Keratinocyte (primary cell): Measurements from ENCODE around the gene CTNNA3. TPM values are rescaled to one million over a fixed set of nuclear protein-coding genes. Genes with fewer than 3 reads are reported as not detected.

Source experiments
- DNase-seq: peaks from one replicate; pipeline ENCODE4 v3.0.0-alpha.2; 2011; ENCODE audit warnings: low read depth, missing footprints, low spot score
- FAIRE-seq: peaks from 2 replicates; lab custom pipeline; 2011; peaks lifted over from hg19 to GRCh38; lab: Jason Lieb, UNC
- H2AFZ ChIP-seq: 2 replicates; pipeline ENCODE4 v1.6.0; 2012; ENCODE audit warnings: low read length, control low read depth, inconsistent platforms; ENCODE audit not compliant: control insufficient read depth
- H3K27ac ChIP-seq: 2 replicates; pipeline ENCODE4 v1.5.1; 2011; ENCODE audit warnings: low read length; ENCODE audit not compliant: control insufficient read depth, insufficient read depth
- H3K27me3 ChIP-seq: 3 replicates; pipeline ENCODE4 v1.6.0; 2011; ENCODE audit warnings: low read length; ENCODE audit not compliant: control insufficient read depth, insufficient read depth; ENCODE audit errors: extremely low read depth
- H3K36me3 ChIP-seq, 2 experiments: 2 replicates in 1 of 2; 3 replicates in 1 of 2; pipeline ENCODE4 v1.5.1; 2011; ENCODE audit warnings: low read length in 2 of 2, mild to moderate bottlenecking in 1 of 2; ENCODE audit not compliant: control insufficient read depth in 2 of 2, insufficient read depth in 2 of 2; ENCODE audit errors: extremely low read depth in 1 of 2
- H3K4me1 ChIP-seq: 3 replicates; pipeline ENCODE4 v1.5.1; 2011; ENCODE audit warnings: low read length; ENCODE audit not compliant: control insufficient read depth, insufficient read depth; ENCODE audit errors: extremely low read depth
- H3K4me2 ChIP-seq: 3 replicates; pipeline ENCODE4 v1.6.0; 2011; ENCODE audit warnings: low read depth, low read length; ENCODE audit not compliant: control insufficient read depth, insufficient read depth; ENCODE audit errors: extremely low read depth
- H3K4me3 ChIP-seq, 3 experiments: fragments of 200-600 bp in 1 of 3; sonication (generic) in 1 of 3; 2 replicates in 2 of 3; 3 replicates in 1 of 3; pipeline ENCODE4 v1.5.1; 2011 to 2016; ENCODE audit warnings: low read length in 3 of 3, mild to moderate bottlenecking in 3 of 3, control low read depth in 2 of 3, inconsistent platforms in 1 of 3, low read depth in 1 of 3, mixed read lengths in 1 of 3, mixed run types in 1 of 3, moderate library complexity in 1 of 3; ENCODE audit not compliant: control insufficient read depth in 2 of 3, insufficient read depth in 2 of 3; ENCODE audit errors: extremely low read depth in 1 of 3
- H3K79me2 ChIP-seq: 2 replicates; pipeline ENCODE4 v1.6.0; 2012; ENCODE audit warnings: low read length; ENCODE audit not compliant: control insufficient read depth, insufficient read depth
- H3K9ac ChIP-seq: 3 replicates; pipeline ENCODE4 v1.6.0; 2011; ENCODE audit warnings: low read length; ENCODE audit not compliant: control insufficient read depth, insufficient read depth; ENCODE audit errors: extremely low read depth
- H3K9me1 ChIP-seq: 3 replicates; pipeline ENCODE4 v1.6.0; 2011; ENCODE audit warnings: low read length; ENCODE audit not compliant: control insufficient read depth, insufficient read depth; ENCODE audit errors: extremely low read depth
- H3K9me3 ChIP-seq: 2 replicates; pipeline ENCODE4 v1.5.1; 2012; ENCODE audit warnings: low read depth, low read length; ENCODE audit not compliant: control insufficient read depth
- H4K20me1 ChIP-seq: 3 replicates; pipeline ENCODE4 v1.6.0; 2011; ENCODE audit warnings: low read length; ENCODE audit not compliant: control insufficient read depth, insufficient read depth; ENCODE audit errors: extremely low read depth
- CTCF ChIP-seq, 3 experiments: IDR thresholded peaks in 1 of 3; conservative IDR thresholded peaks in 1 of 3; optimal IDR thresholded peaks in 1 of 3; 2 replicates in 2 of 3; 3 replicates in 1 of 3; pipeline versions ENCODE3 to v1.5.1; 2011; ENCODE audit warnings: low read length in 3 of 3, mild to moderate bottlenecking in 3 of 3, moderate library complexity in 2 of 3, control low read depth in 1 of 3, inconsistent platforms in 1 of 3; ENCODE audit not compliant: insufficient read depth in 2 of 3; ENCODE audit errors: extremely low read depth in 1 of 3
- EZH2 ChIP-seq: IDR thresholded peaks from one replicate; pipeline ENCODE4 v1.6.1; 2012; ENCODE audit warnings: inconsistent platforms, mild to moderate bottlenecking, low read length, moderate library complexity
- dilution Hi-C: fragments of 300-500 bp; cut with MboI; formaldehyde crosslinking; loops from one replicate; pipeline ENCODE4 v1.7.0; 2020; ENCODE audit warnings: low sequenced_read_pairs; ENCODE audit not compliant: extremely low pct_ligation_motif_present
- polyA plus RNA-seq, 5 experiments: library from polyadenylated mRNA; depleted of rRNA in 3 of 5; stranded (reverse) in 3 of 5; stranded (forward) in 1 of 5; unstranded in 1 of 5; fragments of >200 nt; gene quantifications; 1 replicate in 1 of 5; 2 replicates in 3 of 5; 3 replicates in 1 of 5; pipeline versions ENCODE4 v1.2.1 to v1.2.3, GENCODE V29; 2011 to 2012; ENCODE audit warnings: missing spikeins in 2 of 5, low read depth in 1 of 5, low replicate concordance in 1 of 5

CTNNA3 gene
- polyA plus RNA-seq, 1 donor (not counting 4 experiments of a cell fraction or from before 2014, with no cell fraction given): 0.01 TPM

- Histone ChIP-seq H3K27me3 (no peaks in the 10 kb centered on the region), H4K20me1 (no peaks in the 10 kb centered on the region), H3K79me2 (no peaks in the 10 kb centered on the region), H3K4me1 (no peaks in the 10 kb centered on the region), H3K27ac (no peak overlapping the region), H3K4me2 (no peak overlapping the region), H3K9ac (no peak overlapping the region), H3K9me3 (no peaks in the 10 kb centered on the region), H2AFZ (no peak overlapping the region), H3K36me3 (no peaks in the 10 kb centered on the region), H3K9me1 (no peaks in the 10 kb centered on the region), H3K4me3 (no peak overlapping the region)
- no peak for TF ChIP-seq CTCF (optimal IDR thresholded peaks at IDR 0.05 in 1 of 3, IDR thresholded peaks at IDR 0.05 in 1 of 3, conservative IDR thresholded peaks at IDR 0.05 in 1 of 3; ENCODE audit: extremely low read depth in 1 of 3, insufficient read depth in 2 of 3, low read length in 3 of 3)
- no peak for TF ChIP-seq EZH2
- dilution Hi-C loops: no loop called here
- DNase-seq (no peak), FAIRE-seq (no peak)
Measured at GRCh38 chr10:67553254-67553653, 142.7 kb downstream of the CTNNA3 start.

DNA sequence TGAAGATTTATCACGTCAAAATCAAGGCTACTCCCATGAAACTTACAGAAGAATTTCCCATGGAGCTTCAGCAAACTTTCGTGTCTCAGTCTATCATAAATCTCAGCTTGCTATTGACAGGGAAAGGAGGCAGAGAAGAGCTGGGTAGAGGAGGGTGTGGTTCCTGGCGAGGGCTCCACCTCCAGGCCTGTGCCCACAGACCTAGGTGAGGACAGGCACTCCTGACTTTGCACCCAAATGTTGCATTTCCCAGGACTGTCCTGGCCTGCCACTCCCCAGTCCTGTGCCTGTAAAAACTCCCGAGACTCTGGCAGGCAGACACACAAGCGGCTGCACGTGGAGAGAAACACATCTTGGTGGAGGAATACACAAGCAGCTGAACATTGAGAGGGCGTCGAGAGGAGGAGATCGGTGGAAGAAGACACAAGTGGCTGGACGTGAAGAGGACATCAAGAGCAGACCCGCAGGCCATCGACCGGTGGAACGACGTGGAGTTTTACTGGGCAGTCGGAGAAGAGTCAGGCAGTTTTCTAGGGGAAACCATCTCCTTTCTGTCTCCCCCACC is 145.1 kb downstream of the CTNNA3 start:
- FAIRE-seq (no peak), DNase-seq (no peak)
- no peaks in the 10 kb centered on the region for H4K20me1 ChIP-seq

More for the DNA sequence above, 145.1 kb downstream of the CTNNA3 start:
- dilution Hi-C loops: no loop called here
- no peak overlapping the region for H2AFZ ChIP-seq
- H3K36me3 ChIP-seq: no peaks in the 10 kb centered on the region
- no peaks in the 10 kb centered on the region for H3K9me1 ChIP-seq
- no peak overlapping the region for H3K4me2 ChIP-seq
- no peaks in the 10 kb centered on the region for H3K9me3 ChIP-seq
- no peaks in the 10 kb centered on the region for H3K79me2 ChIP-seq
- no peak overlapping the region for H3K9ac ChIP-seq
- no peaks in the 10 kb centered on the region for H3K27me3 ChIP-seq
- no peak for TF ChIP-seq EZH2
- TF ChIP-seq CTCF (optimal IDR thresholded peaks at IDR 0.05 in 1 of 3, IDR thresholded peaks at IDR 0.05 in 1 of 3, conservative IDR thresholded peaks at IDR 0.05 in 1 of 3; ENCODE audit: extremely low read depth in 1 of 3, insufficient read depth in 2 of 3, low read length in 3 of 3): no peak
- no peak overlapping the region for H3K27ac ChIP-seq
- H3K4me1 ChIP-seq: no peaks in the 10 kb centered on the region
- H3K4me3 ChIP-seq: no peak overlapping the region
